GM10248 (cell line): Measurements from ENCODE around the gene ERG.

ENCODE experiments used
- CTCF ChIA-PET: fragments of 300-600 bp; sonication (Branson Sonifier 250); formaldehyde crosslinking; extraction: SDS; loops from one replicate; lab custom pipeline; 2021; ENCODE audit warnings: antibody characterized with exemption; lab: Yijun Ruan, JAX
- POLR2A ChIA-PET: fragments of 350-650 bp; sonication (Branson Sonifier 250); formaldehyde crosslinking; extraction: SDS; loops from one replicate; lab custom pipeline; 2020; ENCODE audit warnings: antibody characterized with exemption; lab: Yijun Ruan, JAX
- DNase-seq: peaks from one replicate; pipeline ENCODE4 v3.0.0; 2012; ENCODE audit errors: extremely low spot score
- TF ChIP-seq, protein P1 (sequence below): IDR thresholded peaks from 2 replicates; pipeline ENCODE4 v1.5.1; 2012; ENCODE audit warnings: mild to moderate bottlenecking, low read depth; ENCODE audit errors: extremely low read depth, missing control alignments, control extremely low read depth

ERG gene

DNA sequence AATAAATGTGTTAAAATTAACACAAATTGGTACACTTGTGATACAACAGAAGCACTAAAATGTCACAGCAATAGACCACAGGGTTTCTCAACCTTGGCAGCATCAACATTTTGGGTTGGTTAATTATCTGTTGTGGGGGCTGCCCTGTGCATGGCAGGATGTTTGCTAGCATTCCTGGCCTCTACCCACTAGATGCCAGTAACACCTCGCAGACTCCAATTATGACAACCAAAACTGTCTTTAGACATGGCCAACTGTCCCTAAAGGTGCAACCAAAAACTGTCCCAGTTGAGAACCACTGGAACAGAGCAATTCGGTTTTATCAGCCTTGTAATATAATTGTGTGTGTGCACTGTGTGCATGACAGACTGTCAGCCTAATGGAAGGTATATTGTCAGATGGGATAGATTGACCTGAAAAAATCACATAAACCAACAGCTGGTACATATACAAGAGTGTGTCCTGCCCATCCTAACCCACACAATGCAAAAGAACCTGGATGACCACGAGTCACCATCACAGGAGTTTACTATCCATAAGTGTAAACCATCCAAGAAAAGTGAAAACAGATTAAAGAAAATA is 13.5 kb upstream of the ERG start:
- DNase-seq, result no peak
- ChIA-PET POLR2A (no interaction called here), CTCF (no interaction called here)
- TF ChIP-seq, protein P1, sequence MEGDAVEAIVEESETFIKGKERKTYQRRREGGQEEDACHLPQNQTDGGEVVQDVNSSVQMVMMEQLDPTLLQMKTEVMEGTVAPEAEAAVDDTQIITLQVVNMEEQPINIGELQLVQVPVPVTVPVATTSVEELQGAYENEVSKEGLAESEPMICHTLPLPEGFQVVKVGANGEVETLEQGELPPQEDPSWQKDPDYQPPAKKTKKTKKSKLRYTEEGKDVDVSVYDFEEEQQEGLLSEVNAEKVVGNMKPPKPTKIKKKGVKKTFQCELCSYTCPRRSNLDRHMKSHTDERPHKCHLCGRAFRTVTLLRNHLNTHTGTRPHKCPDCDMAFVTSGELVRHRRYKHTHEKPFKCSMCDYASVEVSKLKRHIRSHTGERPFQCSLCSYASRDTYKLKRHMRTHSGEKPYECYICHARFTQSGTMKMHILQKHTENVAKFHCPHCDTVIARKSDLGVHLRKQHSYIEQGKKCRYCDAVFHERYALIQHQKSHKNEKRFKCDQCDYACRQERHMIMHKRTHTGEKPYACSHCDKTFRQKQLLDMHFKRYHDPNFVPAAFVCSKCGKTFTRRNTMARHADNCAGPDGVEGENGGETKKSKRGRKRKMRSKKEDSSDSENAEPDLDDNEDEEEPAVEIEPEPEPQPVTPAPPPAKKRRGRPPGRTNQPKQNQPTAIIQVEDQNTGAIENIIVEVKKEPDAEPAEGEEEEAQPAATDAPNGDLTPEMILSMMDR, result no peak

DNA sequence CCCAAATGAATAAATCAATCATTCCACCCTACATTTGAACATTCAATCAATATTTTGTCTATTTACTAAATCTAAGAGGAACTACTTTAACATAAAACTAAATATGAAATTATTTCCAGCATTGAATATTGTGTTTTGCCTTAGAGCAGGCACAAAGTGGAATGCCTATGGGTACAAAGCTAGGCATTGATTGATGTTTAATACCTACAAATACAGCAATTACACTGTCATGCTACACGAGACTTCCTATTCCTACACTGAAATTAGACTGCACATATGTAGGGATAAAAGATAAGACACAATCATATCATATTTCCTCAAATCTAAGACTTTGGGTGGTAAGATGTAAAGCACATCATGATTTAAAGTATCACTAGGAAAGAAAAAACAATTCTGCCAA is 12.9 kb upstream of the ERG start:
- DNase-seq, result no peak
- TF ChIP-seq, protein P1, result no peak
- POLR2A ChIA-PET, result no interaction called here
- CTCF ChIA-PET, result no interaction called here

DNA sequence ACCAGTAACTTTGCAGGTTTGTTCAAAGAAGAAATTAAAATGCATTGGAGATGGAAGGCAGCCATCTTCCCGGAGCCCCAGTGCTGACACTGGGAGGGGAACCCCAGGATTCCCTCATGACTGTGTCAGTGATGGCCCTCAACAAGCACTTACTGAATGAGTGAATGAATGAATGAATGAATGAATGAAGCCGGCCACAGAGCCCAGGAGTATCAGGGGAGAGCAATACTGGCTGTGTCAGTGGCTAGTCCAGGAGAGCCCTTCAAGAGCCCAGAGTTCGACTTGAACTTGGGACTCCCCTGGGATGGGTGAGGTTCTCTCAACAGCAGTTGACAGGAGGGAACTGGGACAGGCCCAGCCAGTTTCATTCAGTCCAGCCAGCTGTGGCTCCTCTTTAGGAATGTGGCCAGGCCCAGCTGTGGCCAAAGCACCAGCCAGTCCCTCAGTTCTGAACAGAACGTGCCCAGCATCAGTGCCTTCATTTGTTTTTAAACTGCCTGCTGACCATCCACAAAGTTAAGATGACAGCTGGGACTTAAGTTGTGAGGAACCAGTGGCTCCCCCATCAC is 9.2 kb upstream of the ERG start:
- ChIA-PET CTCF (no interaction called here), POLR2A (no interaction called here)
- TF ChIP-seq, protein P1, result no peak
- DNase-seq, result no peak

DNA sequence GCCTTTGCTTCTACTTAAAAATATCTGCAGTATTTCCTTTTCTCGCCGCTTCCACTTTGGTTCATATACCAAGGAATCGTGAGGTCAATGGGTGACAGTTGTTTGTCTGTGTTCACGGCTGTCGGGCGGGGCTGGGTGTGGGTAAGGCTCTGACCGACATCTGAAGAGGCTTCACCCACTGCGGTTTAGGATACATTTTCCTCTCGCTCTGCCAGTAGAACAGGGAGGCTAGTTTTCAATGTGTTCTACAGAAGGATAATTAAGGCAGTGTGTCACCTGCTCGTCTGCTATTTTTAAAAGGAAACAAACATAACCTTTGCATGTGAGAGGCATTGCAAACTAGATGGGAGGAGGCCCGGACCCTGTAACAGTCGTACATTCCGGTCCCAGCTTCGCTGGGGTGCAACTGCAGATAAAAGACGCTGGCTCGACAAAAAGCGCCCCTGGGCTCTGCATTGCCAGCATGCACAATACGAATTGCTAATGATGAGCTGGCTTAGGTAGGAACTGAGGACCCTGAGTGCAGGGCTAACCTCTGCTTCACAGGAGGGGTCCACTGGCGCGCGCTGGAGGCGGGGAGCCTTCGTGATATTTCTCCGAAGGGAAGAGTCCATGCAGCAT is 8.5 kb upstream of the ERG start:
- DNase-seq, result no peak
- TF ChIP-seq, protein P1, result no peak
- ChIA-PET CTCF (no interaction called here), POLR2A (no interaction called here)

DNA sequence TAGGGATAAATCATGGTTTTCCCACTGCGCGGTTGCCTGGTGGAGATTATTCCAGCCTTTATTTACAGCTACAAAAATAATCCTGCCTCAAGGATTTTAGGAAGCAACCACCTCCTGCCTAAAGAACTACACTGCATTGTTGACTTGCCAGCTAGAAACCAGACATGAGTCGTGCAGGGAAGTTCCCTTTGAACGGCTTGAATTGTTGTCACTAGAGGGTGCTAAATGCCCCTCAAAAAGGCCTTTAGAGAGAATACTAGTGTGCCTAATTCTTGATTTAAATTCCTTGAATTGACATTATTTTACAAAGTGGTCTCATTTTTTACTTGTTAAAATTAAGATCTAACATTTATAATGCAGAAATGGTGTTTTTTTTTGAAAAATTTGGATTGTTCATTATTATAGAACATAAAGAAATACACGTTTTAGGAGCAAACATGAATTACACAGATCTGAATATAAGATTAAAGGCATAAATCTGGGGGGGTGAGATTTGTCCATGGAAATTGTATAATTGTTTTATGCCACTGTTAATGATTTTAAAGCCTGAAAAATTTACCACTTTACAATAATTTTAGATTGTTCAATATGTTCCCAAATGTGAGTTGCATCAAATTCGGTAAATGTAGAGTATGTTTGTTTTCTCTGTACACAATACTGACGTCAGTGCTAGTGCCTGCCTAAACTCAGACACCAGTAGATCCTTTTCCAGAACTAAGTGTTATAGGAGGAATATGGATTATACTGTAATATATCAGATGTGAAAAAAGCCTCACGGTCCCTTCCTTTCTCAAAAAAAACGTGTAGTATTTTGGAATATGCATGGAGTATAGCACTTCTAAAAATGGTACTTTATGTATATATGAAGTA is 7.6 kb upstream of the ERG start:
- CTCF ChIA-PET, result interaction anchor here (0.6 to 2.9 kb wide), 3 partner anchors 12 to 621 kb away, joined by 3 to 9 read pairs (median 3); no protein-coding TSS in a partner anchor
- TF ChIP-seq, protein P1, result peak; percentile 60
- peak; percentile 31 for DNase-seq
- POLR2A ChIA-PET, result no interaction called here

DNA sequence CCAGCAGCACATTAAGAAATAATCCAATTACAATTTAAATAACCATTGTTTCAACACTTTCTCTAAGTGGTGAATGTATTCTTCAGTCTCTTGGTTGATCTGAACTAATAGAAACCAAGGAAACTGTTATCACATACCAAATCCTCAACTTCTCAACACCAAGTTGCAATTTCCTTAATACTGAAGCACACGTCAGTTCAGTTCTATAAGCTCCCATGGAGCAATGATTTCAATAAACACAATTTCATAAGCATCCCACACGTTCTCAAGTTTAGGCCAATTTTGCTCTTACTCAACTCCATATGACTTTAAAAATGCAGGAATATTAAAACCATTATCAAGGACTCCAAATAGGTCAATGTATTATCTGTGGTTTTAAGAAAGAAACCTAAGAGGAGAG is 5.8 kb upstream of the ERG start:
- ChIA-PET CTCF (interaction anchor here (2.9 kb wide), 1 partner anchor 17 kb away, joined by 9 read pairs; no protein-coding TSS in a partner anchor), POLR2A (no interaction called here)
- DNase-seq, result no peak

More for the DNA sequence above, 5.8 kb upstream of the ERG start:
- TF ChIP-seq, protein P1, result no peak
